NCI-H2107 (cell line): ENCODE data around the gene TCP1.
"Not testable (repeated sequence)": the region's sequence is repeated elsewhere in the genome, so short reads cannot be mapped to it uniquely, and the experiment has no call there.

Experiments
- DNase-seq: peaks from one replicate; lab custom pipeline; 2025; lab: John Stamatoyannopoulos, UW

The TCP1 gene

DNA sequence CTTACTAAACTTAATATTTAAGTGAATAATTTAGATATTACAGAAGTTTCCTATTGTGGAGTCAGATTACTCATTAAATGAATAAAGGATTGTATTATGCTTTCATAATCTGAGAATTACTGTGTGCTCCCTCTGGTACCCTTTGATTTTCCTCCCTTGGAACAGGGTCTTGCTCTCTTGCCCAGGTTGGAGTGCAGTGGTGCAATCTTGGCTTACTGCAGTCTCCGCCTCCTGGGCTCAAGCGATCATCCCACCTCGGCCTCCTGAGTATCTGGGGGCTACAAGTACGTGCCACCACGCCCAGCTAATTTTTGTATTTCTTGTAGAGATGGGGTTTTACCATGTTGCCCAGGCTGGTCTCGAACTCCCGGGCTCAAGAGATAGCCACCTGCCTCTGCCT, 52.5 kb downstream of the TCP1 start:
- no peak for DNase-seq

GRCh38 chr6:159733395-159733794, 56.0 kb downstream of the TCP1 start:
- not testable (repeated sequence) for DNase-seq

DNA sequence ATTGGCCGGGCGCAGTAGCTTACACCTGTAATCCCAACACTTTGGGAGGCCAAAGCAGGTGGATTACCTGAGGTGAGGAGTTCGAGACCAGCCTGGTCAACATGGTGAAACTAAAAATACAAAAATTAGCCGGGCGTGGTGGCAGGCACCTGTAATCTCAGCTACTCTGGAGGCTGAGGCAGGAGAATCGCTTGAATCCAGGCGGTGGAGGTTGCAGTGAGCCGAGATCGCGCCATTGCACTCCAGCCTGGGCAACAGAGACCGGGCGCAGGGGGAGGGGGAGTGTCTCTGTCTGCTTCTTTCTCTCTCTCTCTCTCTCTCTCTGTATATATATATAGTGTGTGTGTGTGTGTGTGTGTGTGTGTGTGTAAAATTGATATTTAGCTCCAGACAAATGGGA, 56.9 kb downstream of the TCP1 start:
- DNase-seq = not testable (repeated sequence)

DNA sequence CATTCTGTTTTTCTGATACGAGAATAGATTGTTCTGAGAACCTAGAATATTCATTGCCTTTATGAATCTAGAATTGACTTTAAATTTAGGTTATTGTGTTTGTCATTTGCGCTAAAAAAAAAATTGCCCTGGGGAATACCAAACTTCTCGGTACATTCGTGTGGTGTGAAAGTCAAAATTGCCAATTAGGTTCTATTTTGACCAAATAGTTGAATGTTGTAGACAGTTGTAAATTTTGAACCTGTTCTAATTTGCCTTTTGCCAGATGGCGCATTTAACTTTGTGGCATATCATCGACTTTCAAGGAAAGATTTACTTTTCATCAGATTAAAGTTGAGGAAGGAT, 59.1 kb downstream of the TCP1 start:
- no peak for DNase-seq

DNA sequence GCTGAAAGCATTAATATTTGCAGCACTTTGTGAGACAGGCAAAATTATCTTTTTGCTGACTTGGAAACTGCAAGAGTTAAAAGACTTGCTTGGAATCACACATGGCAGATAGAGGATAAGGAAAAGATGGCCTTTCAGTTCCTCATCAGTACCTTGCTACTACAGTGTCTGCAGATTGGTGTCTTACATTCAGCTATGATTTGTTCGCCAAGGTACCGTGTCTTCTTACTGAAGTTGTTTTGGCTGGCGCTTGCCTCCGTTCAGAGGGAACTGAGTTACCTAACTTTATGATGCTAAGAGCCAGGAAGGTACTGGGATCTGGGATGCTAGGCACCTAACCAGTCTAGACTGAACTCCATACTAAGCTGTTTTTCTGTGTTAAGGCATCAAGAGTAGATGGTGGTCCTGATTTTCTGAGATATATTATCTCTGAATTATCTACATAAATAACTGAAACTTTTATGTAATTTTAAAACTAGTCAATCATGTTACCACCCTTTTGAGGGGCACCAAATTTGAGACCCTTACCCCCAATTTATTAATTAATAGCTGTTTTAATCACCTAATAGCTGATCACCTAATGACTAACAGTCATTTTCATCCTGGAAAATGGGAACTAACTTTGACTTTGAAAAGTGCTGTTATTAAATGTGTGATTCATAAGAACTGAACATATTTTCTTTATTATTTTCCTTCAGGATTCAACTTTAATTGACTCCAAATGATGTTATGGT, 59.6 kb downstream of the TCP1 start:
- DNase-seq = no peak

DNA sequence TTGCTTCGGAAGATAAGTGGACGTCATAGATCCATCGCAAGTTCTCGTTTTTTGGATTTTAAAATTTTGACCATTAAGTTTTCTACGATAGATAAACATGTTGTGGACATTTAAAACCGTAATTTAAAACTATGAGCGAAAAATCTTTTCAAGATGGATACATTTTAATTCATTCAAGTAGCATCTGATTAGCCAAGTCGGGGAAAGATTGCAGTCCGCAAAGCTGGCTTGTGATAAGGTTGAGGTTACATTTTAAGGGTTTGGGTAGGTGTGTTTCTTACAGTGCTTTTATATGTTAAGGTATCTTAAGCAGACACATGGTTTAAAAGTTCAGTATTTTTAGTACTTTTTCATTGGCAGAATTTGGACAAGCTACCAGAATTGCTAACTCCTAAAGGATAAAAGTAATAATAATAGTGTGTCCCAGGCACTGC, 60.9 kb downstream of the TCP1 start:
- no peak for DNase-seq
